GM04503 (cell line): ENCODE results near the gene SLC22A23.

Experiments used
- DNase-seq: peaks from one replicate; pipeline ENCODE4 v3.0.0-alpha.2; 2012; ENCODE audit warnings: low read depth

SLC22A23 gene

DNA sequence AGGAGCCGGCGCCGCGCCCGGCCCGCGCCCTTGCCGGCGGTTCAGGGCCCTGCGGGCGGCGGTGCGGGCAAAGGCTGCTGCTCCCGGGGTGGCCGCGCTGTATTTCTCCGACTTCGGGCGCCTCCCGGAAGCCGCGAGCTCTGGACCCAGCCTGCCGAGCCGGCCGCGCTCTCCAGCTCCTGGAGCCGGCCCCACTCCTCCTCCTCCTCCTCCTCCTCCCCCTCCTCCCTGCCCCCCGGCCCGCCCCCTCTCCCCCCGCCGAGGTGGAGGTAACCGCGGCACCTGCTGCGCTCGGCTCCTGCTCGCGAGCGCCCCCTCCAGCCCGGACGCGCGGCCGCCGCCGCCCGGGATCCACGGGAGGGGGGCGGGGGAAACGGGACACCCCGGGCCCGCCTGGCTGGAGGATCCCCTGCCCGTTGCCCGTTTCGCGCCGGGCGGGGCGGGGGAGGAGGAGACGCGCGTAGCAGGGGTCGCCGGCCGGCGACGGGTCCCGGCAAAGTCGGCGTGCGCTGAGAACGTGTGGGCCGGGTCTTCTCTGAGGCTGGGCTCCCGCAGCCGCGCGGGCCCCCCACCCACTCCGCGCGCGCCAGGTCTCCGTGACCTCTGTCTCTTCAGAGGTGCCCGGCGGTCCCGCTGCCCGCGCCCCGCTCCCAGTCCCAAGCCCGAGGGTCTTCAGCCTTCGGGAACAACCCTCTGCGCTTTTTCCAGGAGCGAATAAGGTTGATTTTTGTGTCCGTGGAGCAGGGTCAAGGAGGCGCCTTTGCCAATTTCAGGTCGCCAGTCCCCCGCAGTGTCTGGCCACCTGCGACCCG, at the start of gene SLC22A23:
Gene SLC22A23, minus strand, starts transcription at position 153 of the 812 bp plus-strand sequence. CDS start 491 bp downstream, outside the sequence.
- no peak for DNase-seq

DNA sequence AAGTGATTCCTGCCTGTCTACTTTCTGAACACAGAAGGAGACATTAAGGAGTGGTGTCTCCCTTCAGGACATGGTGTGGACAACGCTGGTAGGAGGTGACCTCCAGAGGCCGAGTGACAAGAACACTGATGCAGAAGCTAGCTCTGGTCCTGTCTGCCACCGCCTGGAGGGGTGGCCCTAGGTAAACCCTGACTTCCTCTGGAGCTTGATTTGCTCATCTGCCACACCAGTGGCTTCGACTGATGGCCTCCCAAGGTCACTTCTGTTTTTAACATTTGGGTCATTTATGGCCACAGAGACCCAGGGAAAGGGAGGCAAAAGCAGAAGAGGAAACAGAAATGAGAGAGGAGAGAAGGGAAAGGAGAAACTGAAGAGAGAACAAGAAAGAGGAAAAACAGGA, 49.4 kb upstream of the SLC22A23 start:
- DNase-seq: no peak

- DNase-seq: no peak
Measured at GRCh38 chr6:3504938-3505805, 48.3 kb upstream of the SLC22A23 start.

GRCh38 chr6:3504354-3504753, 47.5 kb upstream of the SLC22A23 start:
- no peak for DNase-seq

DNA sequence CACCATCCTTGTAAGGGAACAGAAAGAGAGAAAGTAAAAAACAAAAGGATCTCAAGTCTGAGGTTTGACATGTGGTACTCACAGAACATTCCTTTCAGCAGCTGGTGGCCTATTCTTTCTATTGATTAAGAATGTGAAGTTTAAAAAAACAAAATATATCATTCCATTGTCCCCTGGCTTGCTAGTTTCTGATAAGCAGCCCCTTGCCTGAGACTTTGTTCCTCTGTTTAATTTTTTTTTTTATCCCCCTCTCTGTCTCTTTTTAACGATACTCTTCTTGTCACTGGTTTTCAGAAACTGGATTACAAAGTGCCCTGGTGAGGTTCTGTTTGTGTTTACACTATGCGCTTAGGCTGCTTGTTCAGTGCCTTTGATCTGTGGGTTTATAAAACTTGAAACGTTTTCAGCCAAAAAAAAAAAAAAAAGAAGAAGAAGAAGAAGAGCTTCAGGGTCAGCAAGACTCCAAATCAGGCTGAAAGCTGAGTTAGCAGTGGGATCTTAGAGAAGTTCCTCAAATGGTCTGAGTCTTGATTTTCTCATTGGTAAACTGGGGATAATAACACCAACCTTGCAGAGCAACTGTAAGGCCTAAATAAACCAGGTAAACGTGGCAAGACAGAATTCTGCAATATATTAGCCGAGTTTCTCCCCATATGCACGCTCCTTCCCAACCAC, 45.1 kb upstream of the SLC22A23 start:
- DNase-seq: no peak

- no peak for DNase-seq
Measured at GRCh38 chr6:3500262-3501014, 43.6 kb upstream of the SLC22A23 start.

GRCh38 chr6:3499603-3500002, 42.8 kb upstream of the SLC22A23 start:
- DNase-seq: no peak

DNA sequence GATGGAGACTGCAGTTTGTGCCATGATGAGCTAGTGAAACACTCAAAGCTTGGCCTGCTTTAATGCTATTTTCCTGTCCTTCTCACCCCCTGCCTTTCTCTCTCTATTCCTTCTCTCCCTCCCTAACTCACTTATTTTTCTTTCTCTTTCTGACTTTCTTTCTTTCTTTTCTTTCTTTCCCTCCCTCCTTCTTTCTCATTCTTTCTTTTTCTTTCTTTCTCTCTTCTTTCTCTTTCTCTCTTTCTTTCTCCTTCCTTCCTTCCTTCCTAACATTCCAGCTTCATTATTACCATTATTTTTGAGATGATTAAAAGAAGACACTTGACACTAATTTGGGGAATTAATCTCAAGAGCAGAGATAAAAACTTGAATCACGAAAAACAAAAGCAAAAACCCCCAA, 39.5 kb upstream of the SLC22A23 start:
- DNase-seq: no peak

DNA sequence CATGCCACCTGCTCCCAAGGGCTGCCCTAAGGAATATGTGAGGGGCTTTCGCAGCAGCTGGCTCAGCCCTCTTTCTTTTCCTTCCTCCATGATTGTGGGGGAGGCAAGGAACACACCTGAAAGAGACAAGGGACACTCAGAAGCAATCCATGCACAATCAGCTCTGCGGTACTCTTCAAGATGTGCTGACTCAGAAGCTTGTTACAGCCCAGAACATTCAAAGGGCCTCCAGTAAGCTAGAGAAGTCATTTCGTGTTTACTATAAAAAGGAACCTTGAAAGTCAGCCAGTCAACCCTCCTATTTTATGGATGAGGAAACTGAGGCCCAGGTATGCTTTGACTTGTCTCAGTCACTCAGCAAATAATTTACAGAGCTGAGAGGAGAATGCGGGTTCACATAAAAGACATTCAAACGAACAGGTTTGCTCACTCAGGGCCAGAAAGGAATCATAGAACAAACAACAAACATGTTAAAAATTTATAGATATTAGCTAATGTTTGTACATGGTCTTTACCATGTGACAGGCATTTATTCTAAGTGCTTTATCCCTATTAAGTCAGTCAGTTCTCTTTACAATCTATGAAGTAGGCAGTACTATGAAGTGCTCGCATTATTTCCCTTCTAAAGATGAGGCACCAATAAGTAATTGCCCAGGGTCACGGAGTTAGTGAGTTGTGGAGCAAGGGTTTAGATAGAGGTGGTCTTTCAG, 37.7 kb upstream of the SLC22A23 start:
- DNase-seq: no peak

- no peak for DNase-seq
Measured at GRCh38 chr6:3490625-3490980, 33.8 kb upstream of the SLC22A23 start.

DNA sequence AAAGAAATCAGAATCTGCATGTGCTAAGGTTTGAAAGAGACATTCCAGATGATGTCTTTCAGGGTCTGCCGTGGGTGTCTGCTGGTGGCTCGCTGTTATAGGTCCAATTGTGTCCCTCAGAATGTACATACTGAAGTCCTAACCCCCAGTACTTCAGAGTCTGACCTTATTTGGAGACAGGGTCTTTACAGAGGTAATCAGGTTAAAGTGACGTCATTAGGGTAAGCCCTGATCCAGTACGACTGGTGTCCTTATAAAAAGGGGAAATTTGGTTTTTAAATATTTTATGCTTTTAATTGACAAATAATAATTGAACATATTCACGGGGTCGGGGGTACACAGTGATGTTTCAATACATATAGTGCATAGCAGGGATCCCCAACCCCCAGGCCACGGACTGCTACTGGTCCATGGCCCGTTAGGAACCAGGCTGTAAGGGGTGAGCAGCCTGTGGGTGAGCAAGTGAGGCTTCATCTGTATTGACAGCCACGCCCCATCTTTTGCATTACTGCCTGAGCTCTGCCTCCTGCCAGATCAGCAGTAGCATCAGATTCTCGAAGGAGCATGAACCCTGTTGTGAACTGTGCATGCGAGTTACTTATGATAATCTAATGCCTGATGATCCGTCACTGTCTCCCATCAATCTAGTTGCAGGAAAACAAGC, 33.2 kb upstream of the SLC22A23 start:
- no peak for DNase-seq

- no peak for DNase-seq
Measured at GRCh38 chr6:3489027-3489757, 32.3 kb upstream of the SLC22A23 start.

- DNase-seq: no peak
Measured at GRCh38 chr6:3484946-3485345, 28.1 kb upstream of the SLC22A23 start.

DNA sequence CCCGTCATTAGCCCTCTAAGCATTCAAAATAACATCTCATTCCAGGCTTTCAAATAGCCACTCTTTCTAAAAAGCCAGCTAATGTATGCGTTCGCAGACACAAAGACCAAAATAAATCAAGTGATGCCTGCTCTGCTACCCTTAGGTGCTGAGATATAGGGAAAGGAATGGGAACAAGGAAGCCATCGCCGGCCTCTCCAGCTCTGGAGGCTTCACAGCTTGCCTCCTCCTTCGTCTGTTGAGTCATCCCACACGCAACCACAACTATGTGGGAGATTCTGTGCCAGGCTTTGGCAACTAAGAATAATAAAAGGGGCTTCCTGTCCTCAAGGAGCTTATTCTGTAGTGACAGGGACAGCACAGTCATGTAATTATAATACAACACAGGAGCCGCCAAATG, 27.3 kb upstream of the SLC22A23 start:
- no peak for DNase-seq

DNA sequence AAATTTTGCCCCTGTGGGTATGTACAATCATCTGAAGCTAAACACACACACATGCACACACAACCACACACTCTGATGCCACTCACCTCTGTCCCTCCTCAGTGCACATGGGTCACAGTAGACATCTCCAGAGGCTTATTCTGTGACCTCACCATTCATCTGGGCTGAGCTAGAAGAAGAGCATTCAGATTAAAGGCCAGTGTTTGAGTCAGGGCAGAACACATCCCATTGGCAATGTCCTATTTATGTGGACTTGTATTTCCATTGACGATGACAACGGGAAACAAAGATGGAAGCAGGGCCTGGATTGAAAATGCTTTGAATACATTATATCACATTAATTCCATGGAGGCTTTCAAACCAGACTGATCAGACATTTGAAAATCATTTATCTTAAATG, 26.8 kb upstream of the SLC22A23 start:
- DNase-seq: no peak

- DNase-seq: no peak
Measured at GRCh38 chr6:3482869-3483268, 26.0 kb upstream of the SLC22A23 start.

GRCh38 chr6:3481640-3482039, 24.8 kb upstream of the SLC22A23 start:
- no peak for DNase-seq

GRCh38 chr6:3480009-3480408, 23.2 kb upstream of the SLC22A23 start:
- DNase-seq: no peak

DNA sequence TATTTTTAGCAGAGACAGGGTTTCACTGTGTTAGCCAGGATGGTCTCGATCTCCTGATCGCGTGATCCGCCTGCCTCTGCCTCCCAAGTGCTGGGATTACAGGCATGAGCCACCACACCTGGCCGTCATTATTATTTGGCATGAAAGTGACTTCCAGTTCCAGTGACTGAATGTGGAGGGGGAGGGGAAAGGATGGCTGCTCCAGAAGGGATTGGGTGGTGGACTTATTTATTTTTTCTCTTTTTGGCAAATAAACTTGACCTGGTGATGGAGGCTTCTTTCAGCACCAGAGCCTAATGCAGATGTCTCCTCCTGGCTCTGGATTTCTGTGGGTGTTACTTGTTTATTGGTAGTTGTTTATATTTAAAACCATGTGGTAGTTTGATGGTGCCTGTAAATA, 16.9 kb upstream of the SLC22A23 start:
- DNase-seq: no peak

GRCh38 chr6:3471711-3472110, 14.9 kb upstream of the SLC22A23 start:
- DNase-seq: no peak
